HG03064 (cell line): ENCODE measurements around the gene PET100.

Source experiments
- ATAC-seq: cut with Tn5 transposase; IDR thresholded peaks from one replicate; pipeline ENCODE4 v1.9.1; 2021; ENCODE audit warnings: low read depth; ENCODE audit not compliant: unreplicated experiment

The PET100 gene

GRCh38 chr19:7646426-7646700, 16.8 kb downstream of the PET100 start:
- no peak for ATAC-seq

GRCh38 chr19:7647156-7647555, 17.6 kb downstream of the PET100 start:
- no peak for ATAC-seq

DNA sequence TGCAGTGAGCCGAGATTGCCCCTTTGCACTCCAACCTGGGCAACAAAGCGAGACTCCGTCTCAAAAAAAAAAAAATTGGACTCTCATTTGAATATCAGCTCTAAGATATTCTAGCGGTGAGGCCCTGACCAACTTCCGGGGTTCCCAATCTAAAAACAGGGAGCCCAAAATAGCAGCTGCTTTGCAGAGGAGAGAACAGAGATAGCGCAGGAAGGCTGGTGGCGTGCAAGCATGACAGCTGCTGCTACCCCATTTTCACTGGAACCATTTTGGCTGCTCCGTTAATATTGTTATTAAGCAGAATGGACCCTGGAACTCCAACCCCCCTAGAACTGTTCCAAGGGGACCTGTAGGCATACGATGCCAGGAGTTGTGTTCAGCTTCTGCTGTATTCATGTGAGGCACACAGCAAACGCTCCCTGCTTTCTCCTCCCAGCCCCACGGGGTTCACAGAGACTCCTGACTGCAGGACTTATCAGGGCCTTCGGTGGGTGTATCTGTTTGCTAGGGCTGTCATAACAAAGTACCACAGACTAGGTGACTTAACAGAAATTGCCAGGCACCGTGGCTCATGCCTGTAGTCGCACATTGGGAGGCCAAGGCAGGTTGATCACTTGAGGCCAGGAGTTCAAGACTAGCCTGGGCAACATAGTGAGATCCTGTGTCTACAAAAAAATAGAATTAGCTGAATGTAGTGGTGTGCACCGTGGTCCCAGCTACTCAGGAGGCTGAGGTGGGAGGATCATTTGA, 18.8 kb downstream of the PET100 start:
- no peak for ATAC-seq

DNA sequence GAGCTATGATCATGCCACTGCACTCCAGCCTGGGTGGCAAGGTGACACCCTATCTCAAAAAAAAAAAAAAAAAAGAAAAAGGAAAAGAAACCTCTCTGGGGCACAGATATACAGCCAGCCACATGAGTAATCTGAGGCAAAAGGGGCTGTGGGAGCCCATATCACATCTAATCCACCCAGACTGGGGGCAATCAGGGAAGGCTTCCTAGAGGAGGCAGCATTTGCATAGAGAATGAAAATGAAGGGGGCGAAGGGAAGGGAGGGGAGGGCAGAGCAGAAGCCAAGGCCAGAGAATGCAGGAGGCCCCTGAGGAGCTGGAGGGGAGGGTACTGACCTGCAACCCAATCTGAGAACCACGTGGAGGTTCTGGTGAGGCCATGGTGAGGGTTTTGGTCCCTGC, 20.6 kb downstream of the PET100 start:
- no peak for ATAC-seq

DNA sequence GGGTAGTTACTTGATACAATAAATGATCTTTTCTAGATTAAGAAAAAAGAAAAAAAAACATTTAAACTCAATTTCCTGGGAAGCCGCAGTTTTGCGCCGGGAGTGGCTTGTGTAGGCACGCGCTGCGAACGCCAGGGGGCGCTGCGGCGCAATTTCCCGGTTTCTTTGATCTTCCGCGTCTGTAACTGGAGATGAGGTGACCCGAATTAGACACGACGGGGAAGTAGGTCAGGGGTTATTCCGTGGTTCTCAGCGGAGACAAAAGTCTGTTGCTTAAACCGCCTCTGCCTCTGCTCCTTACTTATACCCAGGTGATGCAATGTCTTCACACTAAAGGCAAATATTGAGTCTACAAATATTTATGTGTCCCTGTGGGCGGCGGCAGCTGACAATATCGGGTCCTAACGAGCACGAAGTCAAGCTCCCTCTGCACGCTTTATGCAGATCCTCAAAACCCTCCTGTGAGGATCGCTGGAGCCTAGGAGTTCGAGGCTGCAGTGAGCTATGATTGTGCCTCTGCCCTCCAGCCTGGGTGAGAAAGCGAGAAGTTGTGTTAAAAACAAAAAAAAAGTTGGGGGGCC, 22.6 kb downstream of the PET100 start:
- no peak for ATAC-seq

DNA sequence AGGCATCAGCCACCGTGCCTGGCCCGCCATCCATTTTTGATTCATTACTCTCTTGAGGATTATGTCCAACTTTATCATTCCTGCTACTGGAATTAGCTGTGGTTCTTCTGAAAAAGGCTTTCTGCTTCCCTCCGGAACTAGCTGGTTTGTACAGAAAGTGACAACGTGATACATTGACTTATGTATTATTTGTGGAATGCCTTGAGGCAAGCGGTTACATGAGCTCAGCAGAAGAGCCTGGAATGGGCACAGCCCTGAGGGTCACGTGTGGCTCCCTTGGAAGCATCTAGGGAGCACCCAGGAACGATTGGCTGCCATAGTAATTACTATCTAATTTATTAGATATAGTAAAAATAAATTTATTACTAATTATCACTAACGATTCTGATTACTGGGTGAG, 24.8 kb downstream of the PET100 start:
- no peak for ATAC-seq

DNA sequence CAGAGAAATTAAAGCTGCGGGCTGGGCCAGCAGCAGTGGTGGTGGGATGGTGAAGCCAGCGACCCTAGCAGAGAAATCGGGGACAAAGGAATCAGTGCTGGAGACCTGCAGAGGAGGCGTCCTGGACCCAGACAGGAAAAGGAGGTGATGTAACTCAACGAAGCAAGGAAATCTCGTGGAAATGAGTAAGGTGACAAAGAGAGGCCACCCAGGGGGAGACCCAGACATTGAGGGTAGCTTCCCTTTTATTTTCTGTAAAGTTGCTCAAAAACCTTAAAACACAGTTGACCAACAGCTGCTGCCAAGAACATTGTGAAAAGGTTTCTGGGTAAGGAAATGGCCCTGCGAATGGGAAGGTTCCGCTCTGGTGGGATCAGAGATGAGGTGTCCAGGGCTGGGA, 26.0 kb downstream of the PET100 start:
- ATAC-seq: no peak

GRCh38 chr19:7657131-7657751, 27.6 kb downstream of the PET100 start:
- no peak for ATAC-seq

GRCh38 chr19:7658219-7658686, 28.7 kb downstream of the PET100 start:
- no peak for ATAC-seq

GRCh38 chr19:7661744-7662538, 32.3 kb downstream of the PET100 start:
- ATAC-seq: no peak

- ATAC-seq: no peak
These were observed 33.1 kb downstream of the PET100 start for GRCh38 chr19:7662657-7663056.

- no peak for ATAC-seq
These were observed 34.1 kb downstream of the PET100 start for GRCh38 chr19:7663706-7664105.

DNA sequence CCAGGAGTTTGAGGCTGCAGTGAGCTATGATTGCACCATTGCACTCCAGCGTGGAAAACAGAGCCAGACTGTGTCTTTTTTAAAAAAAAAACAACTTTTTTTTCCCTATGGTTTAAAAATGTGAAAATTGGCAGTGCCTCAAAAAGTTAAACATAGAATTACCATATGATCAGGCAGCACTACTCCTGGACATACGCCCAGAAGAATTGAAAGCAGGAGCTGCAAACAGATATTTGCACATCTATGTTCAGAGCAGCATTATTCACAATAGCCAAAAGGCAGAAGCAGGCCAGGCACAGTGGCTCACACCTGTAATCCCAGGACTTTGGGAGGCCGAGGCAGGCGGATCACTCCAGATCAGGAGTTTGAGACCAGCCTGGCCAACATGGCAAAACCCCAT, 35.5 kb downstream of the PET100 start:
- ATAC-seq: no peak

DNA sequence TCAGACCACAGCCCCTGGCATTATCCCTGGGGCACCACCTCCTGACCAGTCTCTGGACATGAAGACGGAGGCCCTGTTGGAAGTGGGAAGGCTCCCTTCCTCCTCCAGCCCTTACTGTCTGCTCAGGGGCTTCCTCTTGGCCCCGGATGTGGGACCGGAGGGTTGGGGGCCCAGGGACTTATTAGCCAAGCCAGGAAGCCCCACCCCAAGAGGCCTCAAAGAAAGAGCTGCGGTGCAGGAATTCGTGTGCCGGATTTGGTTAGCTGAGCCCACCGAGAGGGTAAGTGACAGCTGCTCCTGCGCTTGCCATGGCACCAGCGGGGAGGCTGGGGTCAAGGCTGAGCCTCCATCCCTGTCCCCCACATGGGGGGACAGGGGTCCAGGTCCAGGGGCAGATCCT, 39.2 kb downstream of the PET100 start, which contains the start of gene RETN:
RETN (plus strand) TSS at position 208 of the 400 bp plus-strand sequence. CDS start 278 bp downstream, outside the sequence.
- no peak for ATAC-seq

GRCh38 chr19:7669641-7670040, 40.0 kb downstream of the PET100 start:
- ATAC-seq: no peak

GRCh38 chr19:7670150-7670783, 40.7 kb downstream of the PET100 start:
- no peak for ATAC-seq

- no peak for ATAC-seq
These were observed 41.2 kb downstream of the PET100 start for GRCh38 chr19:7670790-7671189.

- ATAC-seq: no peak
These were observed 42.9 kb downstream of the PET100 start for GRCh38 chr19:7672522-7672921.

- ATAC-seq: no peak
These were observed 44.7 kb downstream of the PET100 start for GRCh38 chr19:7674010-7675005.

DNA sequence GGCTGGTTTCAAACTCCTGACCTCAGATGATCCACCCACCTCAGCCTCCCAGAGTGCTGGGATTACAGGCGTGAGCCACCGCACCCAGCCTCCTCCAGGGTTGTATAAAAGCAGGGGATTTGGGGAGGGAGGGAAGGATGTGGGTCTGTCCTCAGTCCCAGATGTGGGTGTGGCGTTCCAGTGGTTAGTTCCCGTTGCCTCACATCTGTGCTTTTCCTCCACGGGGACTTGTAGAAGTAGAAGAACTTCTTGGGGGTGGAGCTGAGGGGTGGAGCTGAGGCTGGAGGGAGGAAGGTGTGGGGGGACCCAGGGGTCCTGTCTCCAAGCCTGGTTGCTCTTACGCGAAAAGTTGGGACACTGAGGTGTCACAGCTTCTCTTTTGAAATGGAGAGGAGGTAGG, 46.8 kb downstream of the PET100 start:
- no peak for ATAC-seq
